PFSK-1 (cell line): ENCODE results near the gene CASR.

ENCODE experiments used
- FOXP2 ChIP-seq: optimal IDR thresholded peaks from 2 replicates; pipeline ENCODE3; 2011; ENCODE audit warnings: borderline replicate concordance, control low read depth, inconsistent platforms; ENCODE audit not compliant: insufficient read depth; ENCODE audit errors: extremely low read length, extremely low read depth
- POLR2AphosphoS5 ChIP-seq: IDR thresholded peaks from 2 replicates; pipeline ENCODE4 v1.6.1; 2012; ENCODE audit warnings: low read depth, mild to moderate bottlenecking, control low read depth, low read length, moderate library complexity
- SIN3A ChIP-seq: IDR thresholded peaks from 2 replicates; pipeline ENCODE4 v1.6.1; 2012; ENCODE audit warnings: mild to moderate bottlenecking, low read length, moderate library complexity, borderline replicate concordance; ENCODE audit not compliant: insufficient read depth
- TAF1 ChIP-seq: IDR thresholded peaks from 2 replicates; pipeline ENCODE4 v1.6.1; 2012; ENCODE audit warnings: low read length, control low read depth, borderline replicate concordance; ENCODE audit not compliant: insufficient read depth
- TF ChIP-seq, protein P1 (sequence below), 2 experiments: IDR thresholded peaks; 2 replicates each; pipeline versions ENCODE4 v1.6.1 to v1.8.0; 2011 to 2012; ENCODE audit warnings: low read depth in 2 of 2, low read length in 2 of 2, control low read depth in 1 of 2, inconsistent platforms in 1 of 2, mild to moderate bottlenecking in 1 of 2, moderate library complexity in 1 of 2; ENCODE audit not compliant: insufficient read depth in 1 of 2

Gene CASR

DNA sequence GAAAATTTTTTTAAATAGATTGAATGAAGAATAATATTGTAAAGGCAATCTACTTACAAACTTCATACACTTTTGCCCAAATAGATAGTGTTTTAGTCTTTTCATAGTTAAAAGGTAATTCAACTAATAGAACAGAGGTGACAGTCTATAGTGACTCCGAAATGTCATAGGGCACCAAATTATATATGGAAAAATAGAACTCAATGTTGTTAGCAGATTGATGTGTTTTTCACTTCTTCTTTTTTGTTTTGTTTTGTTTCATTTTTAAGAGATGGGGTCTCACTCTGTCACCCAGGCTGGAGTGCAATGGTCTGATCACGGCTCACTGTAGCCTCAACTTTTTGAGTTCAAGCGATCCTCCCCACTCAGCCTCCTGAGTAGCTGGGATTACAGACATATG lies 142.3 kb downstream of the CASR start:
- no peak for TF ChIP-seq FOXP2
- no peak for TF ChIP-seq SIN3A
- TF ChIP-seq, protein P1, sequence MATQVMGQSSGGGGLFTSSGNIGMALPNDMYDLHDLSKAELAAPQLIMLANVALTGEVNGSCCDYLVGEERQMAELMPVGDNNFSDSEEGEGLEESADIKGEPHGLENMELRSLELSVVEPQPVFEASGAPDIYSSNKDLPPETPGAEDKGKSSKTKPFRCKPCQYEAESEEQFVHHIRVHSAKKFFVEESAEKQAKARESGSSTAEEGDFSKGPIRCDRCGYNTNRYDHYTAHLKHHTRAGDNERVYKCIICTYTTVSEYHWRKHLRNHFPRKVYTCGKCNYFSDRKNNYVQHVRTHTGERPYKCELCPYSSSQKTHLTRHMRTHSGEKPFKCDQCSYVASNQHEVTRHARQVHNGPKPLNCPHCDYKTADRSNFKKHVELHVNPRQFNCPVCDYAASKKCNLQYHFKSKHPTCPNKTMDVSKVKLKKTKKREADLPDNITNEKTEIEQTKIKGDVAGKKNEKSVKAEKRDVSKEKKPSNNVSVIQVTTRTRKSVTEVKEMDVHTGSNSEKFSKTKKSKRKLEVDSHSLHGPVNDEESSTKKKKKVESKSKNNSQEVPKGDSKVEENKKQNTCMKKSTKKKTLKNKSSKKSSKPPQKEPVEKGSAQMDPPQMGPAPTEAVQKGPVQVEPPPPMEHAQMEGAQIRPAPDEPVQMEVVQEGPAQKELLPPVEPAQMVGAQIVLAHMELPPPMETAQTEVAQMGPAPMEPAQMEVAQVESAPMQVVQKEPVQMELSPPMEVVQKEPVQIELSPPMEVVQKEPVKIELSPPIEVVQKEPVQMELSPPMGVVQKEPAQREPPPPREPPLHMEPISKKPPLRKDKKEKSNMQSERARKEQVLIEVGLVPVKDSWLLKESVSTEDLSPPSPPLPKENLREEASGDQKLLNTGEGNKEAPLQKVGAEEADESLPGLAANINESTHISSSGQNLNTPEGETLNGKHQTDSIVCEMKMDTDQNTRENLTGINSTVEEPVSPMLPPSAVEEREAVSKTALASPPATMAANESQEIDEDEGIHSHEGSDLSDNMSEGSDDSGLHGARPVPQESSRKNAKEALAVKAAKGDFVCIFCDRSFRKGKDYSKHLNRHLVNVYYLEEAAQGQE (IDR thresholded peaks at IDR 0.05; ENCODE audit: insufficient read depth in 1 of 2, low read depth in 2 of 2, low read length in 2 of 2) = no peak
- no peak for TF ChIP-seq POLR2AphosphoS5
- no peak for TF ChIP-seq TAF1

DNA sequence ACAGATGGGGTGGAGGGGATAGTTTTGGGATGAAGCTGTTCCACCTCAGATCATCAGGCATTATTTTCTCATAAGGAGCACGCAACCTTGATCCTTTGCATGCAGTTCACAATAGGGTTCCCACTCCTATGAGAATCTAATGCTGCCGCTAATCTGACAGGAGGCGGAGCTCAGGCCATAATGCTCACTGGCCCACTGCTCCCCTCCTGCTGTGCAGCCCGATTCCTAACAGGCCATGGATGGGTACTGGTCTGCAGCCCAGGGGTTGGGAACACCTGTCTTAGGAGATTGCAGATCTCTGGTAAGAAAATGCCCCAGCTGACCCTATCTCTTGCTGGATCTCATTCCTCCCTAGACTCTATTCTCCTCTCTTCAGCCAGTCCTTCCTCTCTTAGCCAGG lies 148.4 kb downstream of the CASR start:
- TF ChIP-seq POLR2AphosphoS5 (no peak), FOXP2 (no peak), SIN3A (no peak), TAF1 (no peak)
- TF ChIP-seq, protein P1 (IDR thresholded peaks at IDR 0.05; ENCODE audit: insufficient read depth in 1 of 2, low read depth in 2 of 2, low read length in 2 of 2) = no peak

DNA sequence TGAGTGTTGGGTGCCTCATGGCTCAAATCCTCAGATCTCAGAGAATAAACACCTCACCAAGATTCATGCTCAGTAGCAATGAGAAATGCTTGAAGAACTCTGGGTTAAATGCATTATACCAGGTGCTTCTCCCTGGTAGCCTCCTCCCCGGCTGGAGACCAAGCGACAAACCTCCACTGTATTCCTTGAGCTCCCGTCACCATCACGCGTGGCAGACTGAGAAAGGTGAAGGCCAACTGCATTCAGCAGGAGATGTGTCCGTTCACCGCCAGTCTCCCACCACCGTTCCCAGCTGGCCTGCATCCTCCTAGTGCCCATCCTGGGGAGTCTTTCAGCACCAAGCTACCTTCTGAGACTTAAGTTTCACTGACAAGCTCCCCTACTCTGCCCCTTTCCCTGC lies 149.1 kb downstream of the CASR start:
- no peak for TF ChIP-seq FOXP2
- no peak for TF ChIP-seq SIN3A
